MCF 10A (cell line): ENCODE data around the gene BMPR1B. TPM values are rescaled to one million over a fixed set of nuclear protein-coding genes. Genes with fewer than 3 reads are reported as not detected.

ENCODE experiments used
- BruUV-seq: library from RNA; stranded (reverse); fragments of 400-500 nt; replicated peaks from 2 replicates; lab custom pipeline; 2021; lab: Mats Ljungman, UMichigan
- CTCF ChIA-PET: fragments of 300-600 bp; sonication (Branson Sonifier 250); formaldehyde crosslinking; extraction: SDS; loops from one replicate; lab custom pipeline; 2021; ENCODE audit warnings: antibody characterized with exemption, inconsistent platforms; lab: Yijun Ruan, JAX
- POLR2A ChIA-PET: fragments of 300-600, 350-650 bp; sonication (Branson Sonifier 250); formaldehyde crosslinking; extraction: SDS; loops from one replicate; lab custom pipeline; 2020; ENCODE audit warnings: antibody characterized with exemption, inconsistent platforms; lab: Yijun Ruan, JAX
- DNase-seq: peaks from one replicate; pipeline ENCODE4 v3.0.0-alpha.2; 2018; ENCODE audit not compliant: unreplicated experiment
- H3K27ac Mint-ChIP-seq: one replicate; pipeline ENCODE4 v1.8.0; 2022; ENCODE audit warnings: mild to moderate bottlenecking, low read depth, mixed read lengths; ENCODE audit not compliant: unreplicated experiment
- H3K27me3 Mint-ChIP-seq: one replicate; pipeline ENCODE4 v1.8.0; 2022; ENCODE audit warnings: mixed read lengths; ENCODE audit not compliant: insufficient read depth, unreplicated experiment
- H3K36me3 Mint-ChIP-seq: one replicate; pipeline ENCODE4 v1.8.0; 2022; ENCODE audit warnings: mild to moderate bottlenecking, moderate library complexity, mixed read lengths; ENCODE audit not compliant: insufficient read depth, unreplicated experiment
- H3K4me1 Mint-ChIP-seq: one replicate; pipeline ENCODE4 v1.8.0; 2022; ENCODE audit warnings: mixed read lengths; ENCODE audit not compliant: insufficient read depth, unreplicated experiment
- H3K4me3 Mint-ChIP-seq: one replicate; pipeline ENCODE4 v1.8.0; 2022; ENCODE audit warnings: mild to moderate bottlenecking, moderate library complexity, mixed read lengths; ENCODE audit not compliant: unreplicated experiment
- H3K9me3 Mint-ChIP-seq: one replicate; pipeline ENCODE4 v1.8.0; 2022; ENCODE audit warnings: mixed read lengths; ENCODE audit not compliant: unreplicated experiment
- CTCF ChIP-seq: fragments of 200-600 bp; IDR thresholded peaks from one replicate; pipeline ENCODE4 v1.8.0; 2022; ENCODE audit warnings: antibody characterized with exemption, mild to moderate bottlenecking; ENCODE audit not compliant: unreplicated experiment
- intact Hi-C: fragments of 100-400 bp; cut with micrococcal nuclease; formaldehyde crosslinking; loops from 2 replicates; pipeline ENCODE4 v1.14.1; 2022
- total RNA-seq: library from RNA; stranded (reverse); gene quantifications from 2 replicates; pipeline ENCODE4 v1.2.3, GENCODE V29; 2022

BMPR1B gene
- total RNA-seq, 1 experiment from 2014 or later, result 18.8 TPM

DNA sequence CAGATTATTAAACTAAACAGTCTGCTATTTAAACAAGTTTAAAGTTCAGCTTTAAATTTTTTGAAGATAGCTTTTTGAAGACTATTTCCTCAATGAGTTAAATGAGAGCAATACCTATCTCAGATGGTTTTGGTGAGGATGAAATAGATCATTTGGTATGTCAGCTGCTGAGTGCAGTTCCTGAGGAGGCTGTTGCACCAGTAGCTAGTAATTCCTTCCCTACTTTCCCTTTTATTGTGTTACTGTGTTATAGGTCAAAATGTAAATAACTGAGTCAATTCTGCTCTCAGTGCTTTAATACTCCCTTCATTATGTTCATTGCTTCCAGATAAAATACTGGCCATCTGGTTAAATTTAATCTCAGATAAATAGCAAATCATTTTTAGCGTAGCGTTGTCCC lies 48.6 kb downstream of the BMPR1B start:
- ChIA-PET POLR2A (interaction anchor here (1.2 kb wide), 1 partner anchor 37 kb away, joined by 3 read pairs; no protein-coding TSS in a partner anchor), CTCF (interaction anchor here (0.5 to 0.8 kb wide), 2 partner anchors 13 to 177 kb away, joined by 4 read pairs; no protein-coding TSS in a partner anchor)
- H3K36me3 Mint-ChIP-seq, result no peaks in the 10 kb centered on the region
- H3K9me3 Mint-ChIP-seq, result no peaks in the 10 kb centered on the region
- H3K27me3 Mint-ChIP-seq, result no peaks in the 10 kb centered on the region
- peaks cover 10% of the 10 kb centered on the region for H3K4me1 Mint-ChIP-seq
- intact Hi-C loops, result no loop called here
- no peak for DNase-seq
- no TSS peak for BruUV-seq
- TF ChIP-seq CTCF, result no peak
- no peak overlapping the region for H3K4me3 Mint-ChIP-seq
- no peak overlapping the region for H3K27ac Mint-ChIP-seq

DNA sequence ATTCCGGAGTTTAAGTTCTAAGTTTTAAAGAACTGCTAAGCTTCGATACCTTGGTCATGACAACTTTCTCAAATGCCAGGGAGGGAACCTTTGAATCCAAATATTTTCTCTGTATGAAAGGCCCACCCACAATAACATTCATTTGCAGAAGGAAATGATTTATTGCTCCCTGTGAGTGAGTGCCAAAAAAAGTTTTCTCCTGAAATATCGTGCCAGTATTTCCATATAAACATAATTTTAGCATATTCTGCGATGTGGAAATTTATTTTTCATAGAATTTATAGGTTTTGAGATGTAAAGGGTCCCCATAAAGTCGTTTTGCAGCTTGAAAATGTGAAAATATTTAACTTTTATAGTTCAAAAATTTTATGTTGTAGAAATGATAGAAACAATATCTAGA lies 53.9 kb downstream of the BMPR1B start:
- no TSS peak for BruUV-seq
- H3K9me3 Mint-ChIP-seq, result no peaks in the 10 kb centered on the region

GRCh38 chr4:94813221-94813620 lies 55.5 kb downstream of the BMPR1B start:
- no peak for DNase-seq
- BruUV-seq, result no TSS peak
- Mint-ChIP-seq H3K9me3 (no peaks in the 10 kb centered on the region), H3K27ac (no peak overlapping the region), H3K36me3 (peaks cover 4% of the 10 kb centered on the region), H3K27me3 (no peaks in the 10 kb centered on the region), H3K4me1 (peaks cover 16% of the 10 kb centered on the region), H3K4me3 (no peak overlapping the region)
- no peak for TF ChIP-seq CTCF
- ChIA-PET POLR2A (interaction anchor here (0.7 kb wide), 1 partner anchor 11 kb away, joined by 3 read pairs; no protein-coding TSS in a partner anchor), CTCF (interaction anchor here (1.1 kb wide), 1 partner anchor 11 kb away, joined by 4 read pairs; no protein-coding TSS in a partner anchor)
- intact Hi-C loops, result no loop called here

More for the DNA sequence above, 53.9 kb downstream of the BMPR1B start:
- H3K4me3 Mint-ChIP-seq, result no peak overlapping the region
- no peaks in the 10 kb centered on the region for H3K27me3 Mint-ChIP-seq
- H3K27ac Mint-ChIP-seq, result no peak overlapping the region
- CTCF ChIA-PET, result no interaction called here
- no peak for DNase-seq
- peaks cover 4% of the 10 kb centered on the region for H3K36me3 Mint-ChIP-seq
- intact Hi-C loops, result no loop called here
- TF ChIP-seq CTCF, result no peak
- POLR2A ChIA-PET, result interaction anchor here (1.0 kb wide), 1 partner anchor 10 kb away, joined by 4 read pairs; no protein-coding TSS in a partner anchor
- H3K4me1 Mint-ChIP-seq, result peaks cover 16% of the 10 kb centered on the region

DNA sequence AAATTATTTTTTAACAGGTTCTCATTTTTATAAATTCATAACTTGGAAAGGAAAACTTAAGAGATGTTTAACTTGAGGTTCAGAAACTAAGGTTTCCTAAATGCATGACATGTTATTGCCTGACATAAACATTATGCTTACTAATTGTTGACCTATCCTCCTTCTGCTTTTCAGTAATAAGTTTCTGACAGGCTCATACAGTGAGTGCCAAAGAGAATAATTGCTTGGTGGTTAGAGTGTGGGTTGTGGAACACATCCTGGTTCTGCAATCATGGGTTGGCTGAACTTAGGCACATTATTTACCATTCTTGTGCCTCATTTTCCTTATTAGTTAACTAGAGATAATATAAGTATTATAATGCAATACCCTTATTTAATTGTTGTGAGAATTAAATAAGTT lies 56.5 kb downstream of the BMPR1B start:
- H3K4me3 Mint-ChIP-seq, result no peak overlapping the region
- H3K36me3 Mint-ChIP-seq, result peaks cover 4% of the 10 kb centered on the region
- TF ChIP-seq CTCF, result no peak
- BruUV-seq, result no TSS peak
- ChIA-PET POLR2A (no interaction called here), CTCF (no interaction called here)
- peaks cover 18% of the 10 kb centered on the region for H3K4me1 Mint-ChIP-seq
- no peak for DNase-seq
- no peak overlapping the region for H3K27ac Mint-ChIP-seq
- intact Hi-C loops, result no loop called here
- no peaks in the 10 kb centered on the region for H3K9me3 Mint-ChIP-seq
- H3K27me3 Mint-ChIP-seq, result no peaks in the 10 kb centered on the region
